ENCODE results near the gene FABP7. TPM values are rescaled to one million over a fixed set of nuclear protein-coding genes. Genes with fewer than 3 reads are reported as not detected.

The FABP7 gene
- not detected in 2 replicates for total RNA-seq

DNA sequence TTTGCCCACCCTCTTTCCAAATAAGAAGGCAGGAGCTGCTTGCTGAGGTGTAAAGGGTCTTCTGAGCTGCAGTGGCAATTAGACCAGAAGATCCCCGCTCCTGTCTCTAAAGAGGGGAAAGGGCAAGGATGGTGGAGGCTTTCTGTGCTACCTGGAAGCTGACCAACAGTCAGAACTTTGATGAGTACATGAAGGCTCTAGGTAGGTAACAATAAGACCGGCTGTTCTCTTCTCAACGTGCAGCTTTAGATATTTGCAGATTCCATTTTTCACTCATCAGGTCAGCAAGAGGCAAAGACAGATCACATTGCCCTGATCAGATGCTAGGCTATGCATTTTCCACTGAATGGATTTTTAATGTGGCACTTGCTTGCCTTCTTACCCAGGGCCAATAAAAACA, at the start of gene FABP7:
Gene FABP7, plus strand, starts transcription at position 50 of the 400 bp plus-strand sequence. Its CDS starts 79 bp downstream, at position 129.

GRCh38 chr6:122789182-122790027, 9.9 kb downstream of the FABP7 start, which contains the start of gene SMPDL3A:
SMPDL3A (plus strand) TSS chr6:122789258; CDS start chr6:122789347, 89 bp downstream.

Other genes starting within 250 kb of the FABP7 start
- 0.87 and 1.1 TPM in 2 replicates for gene PKIB, start 169.3 kb upstream of the FABP7 start, total RNA-seq
- gene SMPDL3A, start 9.5 kb downstream of the FABP7 start, total RNA-seq = 2.5 and 6.1 TPM in 2 replicates
- gene CLVS2, start 216.5 kb downstream of the FABP7 start, total RNA-seq = not detected in 2 replicates